ENCODE measurements around the gene TMC5. TPM values are rescaled to one million over a fixed set of nuclear protein-coding genes. Genes with fewer than 3 reads are reported as not detected.

TMC5 gene
- total RNA-seq, 2 experiments from 2014 or later = not detected

GRCh38 chr16:19424478-19424877, 6.8 kb downstream of the TMC5 start:
- peaks cover 4% of the 10 kb centered on the region for H3K27me3 Mint-ChIP-seq
- ChIA-PET POLR2A (no interaction called here), CTCF (no interaction called here)
- ATAC-seq (ENCODE audit: poor library complexity) = no peak
- no peak overlapping the region for H3K27ac Mint-ChIP-seq
- no peaks in the 10 kb centered on the region for H3K4me1 Mint-ChIP-seq (ENCODE audit: low read depth)
- H3K9me3 Mint-ChIP-seq = no peaks in the 10 kb centered on the region
- Histone ChIP-seq H3K27me3 (ENCODE audit: control insufficient read depth in 1 of 2, insufficient read depth in 2 of 2, low read length in 2 of 2) (no peaks in the 10 kb centered on the region), H3K4me1 (ENCODE audit: insufficient read depth, low read length) (no peaks in the 10 kb centered on the region), H3K36me3 (ENCODE audit: insufficient read depth, low read length) (no peaks in the 10 kb centered on the region), H3K4me3 (ENCODE audit: low read length) (no peak overlapping the region), H3K9me3 (ENCODE audit: control insufficient read depth in 1 of 2, insufficient read depth in 1 of 2, low read length in 2 of 2) (peaks cover 0 to 4% of the 10 kb centered on the region in 2 experiments), H3K27ac (ENCODE audit: low read depth in 1 of 2, low read length in 2 of 2) (no peak overlapping the region)
- no peak for DNase-seq
- no peak overlapping the region for H3K4me3 Mint-ChIP-seq
- no peaks in the 10 kb centered on the region for H3K36me3 Mint-ChIP-seq (ENCODE audit: low read depth)
- TF ChIP-seq CTCF (IDR thresholded peaks at IDR 0.05) = no peak
- intact Hi-C loops (cut with DNase I, micrococcal nuclease) = no loop called here

- H3K9me3 ChIP-seq (ENCODE audit: control insufficient read depth in 1 of 2, insufficient read depth in 1 of 2, low read length in 2 of 2) = peaks cover 0 to 5% of the 10 kb centered on the region in 2 experiments
- Mint-ChIP-seq H3K27ac (no peak overlapping the region), H3K4me3 (no peak overlapping the region), H3K9me3 (no peaks in the 10 kb centered on the region), H3K27me3 (peaks cover 4% of the 10 kb centered on the region), H3K36me3 (ENCODE audit: low read depth) (no peaks in the 10 kb centered on the region), H3K4me1 (ENCODE audit: low read depth) (no peaks in the 10 kb centered on the region)
- H3K4me3 ChIP-seq (ENCODE audit: low read length) = no peak overlapping the region
- no peaks in the 10 kb centered on the region for H3K27me3 ChIP-seq (ENCODE audit: control insufficient read depth in 1 of 2, insufficient read depth in 2 of 2, low read length in 2 of 2)
- no peak for ATAC-seq (ENCODE audit: poor library complexity)
- DNase-seq = no peak
- POLR2A ChIA-PET = no interaction called here
- no peak overlapping the region for H3K27ac ChIP-seq (ENCODE audit: low read depth in 1 of 2, low read length in 2 of 2)
- H3K4me1 ChIP-seq (ENCODE audit: insufficient read depth, low read length) = no peaks in the 10 kb centered on the region
- TF ChIP-seq CTCF (IDR thresholded peaks at IDR 0.05) = no peak
- H3K36me3 ChIP-seq (ENCODE audit: insufficient read depth, low read length) = no peaks in the 10 kb centered on the region
- intact Hi-C loops (cut with DNase I, micrococcal nuclease) = no loop called here
- CTCF ChIA-PET = no interaction called here
Observed at GRCh38 chr16:19430345-19430744, 12.7 kb downstream of the TMC5 start.

GRCh38 chr16:19431636-19432340, 14.1 kb downstream of the TMC5 start:
- no peaks in the 10 kb centered on the region for H3K36me3 ChIP-seq (ENCODE audit: insufficient read depth, low read length)
- ChIA-PET CTCF (no interaction called here), POLR2A (no interaction called here)
- no peak overlapping the region for H3K4me3 ChIP-seq (ENCODE audit: low read length)
- peaks cover 0 to 5% of the 10 kb centered on the region in 2 experiments for H3K9me3 ChIP-seq (ENCODE audit: control insufficient read depth in 1 of 2, insufficient read depth in 1 of 2, low read length in 2 of 2)
- Mint-ChIP-seq H3K4me1 (ENCODE audit: low read depth) (no peaks in the 10 kb centered on the region), H3K36me3 (ENCODE audit: low read depth) (no peaks in the 10 kb centered on the region), H3K27ac (no peak overlapping the region), H3K4me3 (no peak overlapping the region), H3K27me3 (peaks cover 4% of the 10 kb centered on the region), H3K9me3 (no peaks in the 10 kb centered on the region)
- TF ChIP-seq CTCF (IDR thresholded peaks at IDR 0.05) = no peak
- DNase-seq (no peak), ATAC-seq (ENCODE audit: poor library complexity) (no peak)
- intact Hi-C loops (cut with DNase I, micrococcal nuclease) = no loop called here
- no peaks in the 10 kb centered on the region for H3K4me1 ChIP-seq (ENCODE audit: insufficient read depth, low read length)
- no peaks in the 10 kb centered on the region for H3K27me3 ChIP-seq (ENCODE audit: control insufficient read depth in 1 of 2, insufficient read depth in 2 of 2, low read length in 2 of 2)
- no peak overlapping the region for H3K27ac ChIP-seq (ENCODE audit: low read depth in 1 of 2, low read length in 2 of 2)
